Progenitor cell of endocrine pancreas (in vitro differentiated cells): ENCODE measurements around the gene TMUB2. TPM values are rescaled to one million over a fixed set of nuclear protein-coding genes. Genes with fewer than 3 reads are reported as not detected.

ENCODE experiments used
- DNase-seq: peaks from one replicate; pipeline ENCODE4 v3.0.0; 2021; ENCODE audit warnings: low spot score; ENCODE audit not compliant: unreplicated experiment
- H3K27ac Mint-ChIP-seq: 2 replicates; pipeline ENCODE4 v1.8.0; 2021; ENCODE audit warnings: mild to moderate bottlenecking, moderate library complexity, mixed read lengths
- H3K27me3 Mint-ChIP-seq: 2 replicates; pipeline ENCODE4 v1.8.0; 2021; ENCODE audit warnings: mixed read lengths
- H3K36me3 Mint-ChIP-seq: 2 replicates; pipeline ENCODE4 v1.8.0; 2022; ENCODE audit warnings: mixed read lengths; ENCODE audit not compliant: insufficient read depth
- H3K4me1 Mint-ChIP-seq: 2 replicates; pipeline ENCODE4 v1.8.0; 2021; ENCODE audit warnings: low read depth, mixed read lengths
- H3K4me3 Mint-ChIP-seq: 2 replicates; pipeline ENCODE4 v1.8.0; 2021; ENCODE audit warnings: low read depth, mild to moderate bottlenecking, moderate library complexity, mixed read lengths
- H3K9me3 Mint-ChIP-seq: 2 replicates; pipeline ENCODE4 v1.8.0; 2021; ENCODE audit warnings: low read depth, mixed read lengths
- total RNA-seq: library from RNA; stranded (reverse); gene quantifications from 2 replicates; pipeline ENCODE4 v1.2.1, GENCODE V29; 2021
- TF ChIP-seq, protein P1 (sequence below): fragments of 200-600 bp; sonication (generic); IDR thresholded peaks from one replicate; pipeline ENCODE4 v1.5.0; 2021; ENCODE audit warnings: antibody characterized with exemption, mild to moderate bottlenecking; ENCODE audit not compliant: unreplicated experiment

The TMUB2 gene
- total RNA-seq, 1 donor from 2014 or later = 50.3 TPM

DNA sequence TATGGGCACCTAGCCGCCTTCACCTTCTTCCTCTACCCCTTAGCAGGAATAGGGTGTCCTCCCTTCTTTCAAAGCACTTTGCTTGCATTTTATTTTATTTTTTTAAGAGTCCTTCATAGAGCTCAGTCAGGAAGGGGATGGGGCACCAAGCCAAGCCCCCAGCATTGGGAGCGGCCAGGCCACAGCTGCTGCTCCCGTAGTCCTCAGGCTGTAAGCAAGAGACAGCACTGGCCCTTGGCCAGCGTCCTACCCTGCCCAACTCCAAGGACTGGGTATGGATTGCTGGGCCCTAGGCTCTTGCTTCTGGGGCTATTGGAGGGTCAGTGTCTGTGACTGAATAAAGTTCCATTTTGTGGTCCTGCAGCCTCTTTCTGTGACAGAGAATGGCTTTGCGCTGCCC, 4.6 kb downstream of the TMUB2 start:
- DNase-seq = no peak
- Mint-ChIP-seq H3K27me3 (no peaks in the 10 kb centered on the region), H3K9me3 (no peaks in the 10 kb centered on the region), H3K4me1 (peaks cover 22% of the 10 kb centered on the region), H3K27ac (peak overlapping the region; percentile 88), H3K36me3 (peaks cover 16% of the 10 kb centered on the region), H3K4me3 (no peak overlapping the region)
- TF ChIP-seq, protein P1, sequence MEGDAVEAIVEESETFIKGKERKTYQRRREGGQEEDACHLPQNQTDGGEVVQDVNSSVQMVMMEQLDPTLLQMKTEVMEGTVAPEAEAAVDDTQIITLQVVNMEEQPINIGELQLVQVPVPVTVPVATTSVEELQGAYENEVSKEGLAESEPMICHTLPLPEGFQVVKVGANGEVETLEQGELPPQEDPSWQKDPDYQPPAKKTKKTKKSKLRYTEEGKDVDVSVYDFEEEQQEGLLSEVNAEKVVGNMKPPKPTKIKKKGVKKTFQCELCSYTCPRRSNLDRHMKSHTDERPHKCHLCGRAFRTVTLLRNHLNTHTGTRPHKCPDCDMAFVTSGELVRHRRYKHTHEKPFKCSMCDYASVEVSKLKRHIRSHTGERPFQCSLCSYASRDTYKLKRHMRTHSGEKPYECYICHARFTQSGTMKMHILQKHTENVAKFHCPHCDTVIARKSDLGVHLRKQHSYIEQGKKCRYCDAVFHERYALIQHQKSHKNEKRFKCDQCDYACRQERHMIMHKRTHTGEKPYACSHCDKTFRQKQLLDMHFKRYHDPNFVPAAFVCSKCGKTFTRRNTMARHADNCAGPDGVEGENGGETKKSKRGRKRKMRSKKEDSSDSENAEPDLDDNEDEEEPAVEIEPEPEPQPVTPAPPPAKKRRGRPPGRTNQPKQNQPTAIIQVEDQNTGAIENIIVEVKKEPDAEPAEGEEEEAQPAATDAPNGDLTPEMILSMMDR = no peak

DNA sequence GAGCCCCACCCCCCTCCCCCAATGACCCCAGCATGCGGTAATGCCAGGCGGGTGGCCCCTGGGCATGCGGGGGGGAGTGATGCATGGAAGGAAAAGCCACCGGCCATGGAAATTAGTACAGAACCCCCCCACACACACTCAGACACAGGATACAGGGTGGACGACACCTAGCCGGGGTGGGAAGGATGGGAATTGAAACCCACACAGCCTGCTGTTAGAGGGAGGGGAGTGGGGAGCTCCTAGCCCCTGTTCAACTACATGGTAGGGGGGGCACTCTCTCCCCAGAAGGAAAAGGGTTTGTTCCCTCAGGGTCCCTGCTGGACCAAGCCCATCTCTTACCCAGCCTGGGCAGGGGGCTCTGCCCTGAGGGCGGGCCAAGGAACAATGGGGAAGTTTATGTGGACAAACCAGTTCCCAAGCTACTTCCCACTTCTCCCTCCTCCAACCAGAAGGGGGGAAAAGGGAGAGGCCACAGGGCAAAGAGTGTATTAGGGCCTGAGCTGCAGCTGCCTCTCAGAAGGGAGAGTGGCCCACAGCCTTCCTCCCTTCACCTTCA, 5.2 kb downstream of the TMUB2 start:
- peak overlapping the region; percentile 91 for H3K27ac Mint-ChIP-seq

DNA sequence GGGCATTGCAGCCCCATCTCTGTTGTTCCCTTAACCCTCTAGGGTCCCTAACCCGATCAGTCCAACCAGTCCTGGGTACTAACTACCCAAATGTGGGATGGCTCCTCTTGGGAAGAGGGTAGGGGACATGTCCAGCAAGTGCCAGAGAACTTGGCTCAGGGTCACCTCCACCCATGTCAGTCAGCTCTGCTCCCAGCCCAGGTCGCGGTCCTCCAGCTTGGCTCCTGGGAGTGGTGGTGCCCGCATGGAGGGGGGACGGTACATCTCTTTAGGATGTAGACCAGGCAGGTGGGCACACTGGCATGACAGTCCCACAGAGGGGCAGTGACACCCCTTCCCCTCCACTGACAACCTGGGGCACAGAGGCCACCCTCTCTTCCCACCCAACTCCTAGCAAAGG, 6.0 kb downstream of the TMUB2 start:
- no peaks in the 10 kb centered on the region for H3K9me3 Mint-ChIP-seq
- H3K27ac Mint-ChIP-seq = peak overlapping the region; percentile 91
- DNase-seq = no peak
- H3K27me3 Mint-ChIP-seq = no peaks in the 10 kb centered on the region
- no peak overlapping the region for H3K4me3 Mint-ChIP-seq
- H3K4me1 Mint-ChIP-seq = peaks cover 22% of the 10 kb centered on the region
- TF ChIP-seq, protein P1 = no peak
- H3K36me3 Mint-ChIP-seq = peaks cover 20% of the 10 kb centered on the region

More for the DNA sequence above, 5.2 kb downstream of the TMUB2 start:
- H3K27me3 Mint-ChIP-seq = no peaks in the 10 kb centered on the region
- no peak overlapping the region for H3K4me3 Mint-ChIP-seq
- H3K36me3 Mint-ChIP-seq = peaks cover 17% of the 10 kb centered on the region
- TF ChIP-seq, protein P1 = no peak
- DNase-seq = no peak
- peaks cover 20% of the 10 kb centered on the region for H3K4me1 Mint-ChIP-seq
- no peaks in the 10 kb centered on the region for H3K9me3 Mint-ChIP-seq

DNA sequence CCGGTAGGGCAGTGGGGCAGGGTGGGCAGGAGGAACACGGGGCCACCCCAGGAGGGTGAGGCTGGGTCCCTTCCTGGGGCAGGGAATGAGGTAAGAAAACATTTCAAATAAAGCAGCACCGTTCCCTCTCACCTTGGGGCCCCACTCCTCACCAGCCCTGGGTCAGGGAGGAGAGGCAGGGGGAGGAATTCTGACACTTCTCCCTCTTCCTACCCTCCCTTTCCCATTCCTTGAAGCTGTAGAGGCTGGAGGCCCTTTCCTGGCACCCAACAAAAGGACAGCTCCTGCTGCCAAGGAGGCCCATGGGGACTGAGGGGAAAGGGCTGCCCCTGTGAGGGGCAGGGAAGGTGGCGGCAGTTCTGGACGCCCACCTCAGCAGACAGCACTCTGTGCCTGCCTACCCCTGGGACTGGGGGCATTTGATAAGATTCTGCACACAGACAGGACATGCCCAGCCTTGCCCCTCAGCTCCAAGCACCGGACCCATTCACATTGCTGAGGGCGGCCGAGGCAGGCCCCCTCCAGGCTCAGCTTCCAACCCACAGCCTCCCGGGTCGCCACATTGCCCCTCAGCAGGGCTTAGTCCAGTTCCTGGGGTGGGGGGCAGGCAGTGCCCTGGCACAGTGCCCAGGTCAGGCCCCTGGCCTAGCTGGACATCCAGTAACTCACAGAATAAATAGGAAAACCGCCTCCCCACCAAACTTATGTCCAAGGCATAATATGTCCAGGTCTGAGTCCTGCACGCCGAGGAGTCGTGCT, 6.7 kb downstream of the TMUB2 start:
- no peak overlapping the region for H3K4me3 Mint-ChIP-seq
- peaks cover 26% of the 10 kb centered on the region for H3K4me1 Mint-ChIP-seq
- no peak overlapping the region for H3K27ac Mint-ChIP-seq
- no peak for DNase-seq
- H3K36me3 Mint-ChIP-seq = peaks cover 19% of the 10 kb centered on the region
- H3K9me3 Mint-ChIP-seq = no peaks in the 10 kb centered on the region
- TF ChIP-seq, protein P1 = no peak
- no peaks in the 10 kb centered on the region for H3K27me3 Mint-ChIP-seq

DNA sequence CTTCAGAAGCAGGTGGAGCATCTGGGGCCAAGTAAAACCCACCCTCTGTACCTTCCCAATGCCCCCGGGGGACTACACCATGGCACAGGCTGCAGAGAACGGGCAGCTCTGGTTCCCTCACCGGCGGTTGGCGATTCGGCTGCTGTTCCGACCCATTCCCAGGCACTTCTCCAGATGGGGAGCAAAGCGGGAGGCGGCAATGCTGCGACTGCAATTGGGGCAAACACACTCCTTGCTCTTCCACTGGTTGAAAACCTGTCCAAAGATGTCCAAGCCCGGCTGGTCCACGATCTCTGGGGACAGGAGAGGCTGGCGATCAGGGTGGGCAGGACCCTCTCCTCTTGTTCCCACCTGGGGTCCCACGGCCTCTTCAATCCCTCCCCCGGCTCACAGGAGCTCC, 10.3 kb downstream of the TMUB2 start:
- peaks cover 14% of the 10 kb centered on the region for H3K36me3 Mint-ChIP-seq
- TF ChIP-seq, protein P1 = no peak
- H3K4me3 Mint-ChIP-seq = no peak overlapping the region
- no peaks in the 10 kb centered on the region for H3K9me3 Mint-ChIP-seq
- no peak overlapping the region for H3K27ac Mint-ChIP-seq
- no peaks in the 10 kb centered on the region for H3K27me3 Mint-ChIP-seq
- peaks cover 28% of the 10 kb centered on the region for H3K4me1 Mint-ChIP-seq
- no peak for DNase-seq
